ENCODE results near the gene DHX29. TPM values are rescaled to one million over a fixed set of nuclear protein-coding genes. Genes with fewer than 3 reads are reported as not detected.

DHX29 gene
- total RNA-seq (26.6 TPM), polyA plus RNA-seq (ENCODE audit: insufficient read depth in 1 of 8, insufficient read length in 8 of 8, low replicate concordance in 1 of 8) (10 to 100 TPM; 20.1 to 29.7 (median 26.0) TPM)
- long read RNA-seq, donor 1, result 0 reads
- long read RNA-seq, donor 2, result 0 reads
- long read RNA-seq, donor 3, full-length matches to known transcripts, result 1 of 67 reads
- long read RNA-seq, donor 3, partial matches to known transcripts, result 66 of 67 reads
- long read RNA-seq, donor 3, other reads (novel, unspliced or antisense), result 0 of 67 reads
- long read RNA-seq, donor 4, result 0 reads
- long read RNA-seq, donor 5, full-length matches to known transcripts, result 4 of 79 reads
- long read RNA-seq, donor 5, partial matches to known transcripts, result 75 of 79 reads
- long read RNA-seq, donor 5, other reads (novel, unspliced or antisense), result 0 of 79 reads
- long read RNA-seq, donor 6, full-length matches to known transcripts, result 2 of 29 reads
- long read RNA-seq, donor 6, partial matches to known transcripts, result 27 of 29 reads
- long read RNA-seq, donor 6, other reads (novel, unspliced or antisense), result 0 of 29 reads
- long read RNA-seq, donor 7, full-length matches to known transcripts, result 1 of 41 reads
- long read RNA-seq, donor 7, partial matches to known transcripts, result 40 of 41 reads
- long read RNA-seq, donor 7, other reads (novel, unspliced or antisense), result 0 of 41 reads
- long read RNA-seq, donor 8, partial matches to known transcripts, result 16 of 16 reads
- long read RNA-seq, donor 8, other reads (novel, unspliced or antisense), result 0 of 16 reads
- long read RNA-seq, donor 9, full-length matches to known transcripts, result 1 of 23 reads
- long read RNA-seq, donor 9, partial matches to known transcripts, result 22 of 23 reads
- long read RNA-seq, donor 9, other reads (novel, unspliced or antisense), result 0 of 23 reads
- long read RNA-seq, donor 10, full-length matches to known transcripts, result 1 of 27 reads
- long read RNA-seq, donor 10, partial matches to known transcripts, result 26 of 27 reads
- long read RNA-seq, donor 10, other reads (novel, unspliced or antisense), result 0 of 27 reads
- long read RNA-seq, donor 11, full-length matches to known transcripts, result 4 of 24 reads
- long read RNA-seq, donor 11, partial matches to known transcripts, result 20 of 24 reads
- long read RNA-seq, donor 11, other reads (novel, unspliced or antisense), result 0 of 24 reads

GRCh38 chr5:55307383-55308253, at the start of gene DHX29, which contains the start of gene MTREX:
DHX29 (minus strand) TSS chr5:55307694; CDS start chr5:55307573, 121 bp downstream.
MTREX (plus strand) TSS chr5:55307989; CDS start chr5:55308014, 25 bp downstream.
- H3K27ac ChIP-seq (ENCODE audit: low read length), result peak within 1 kb of the TSS; percentile 99

GRCh38 chr5:55356896-55357295, 49.4 kb upstream of the DHX29 start:
- Histone ChIP-seq H3K27ac (ENCODE audit: low read length) (no peak overlapping the region), H3K36me3 (ENCODE audit: control insufficient read depth, insufficient read depth, low read length) (peaks cover 45% of the 10 kb centered on the region), H3K9me3 (replicated peaks; ENCODE audit: control insufficient read depth, low read depth, low read length) (no peaks in the 10 kb centered on the region), H3K4me1 (ENCODE audit: control insufficient read depth, insufficient read depth, low read length) (no peaks in the 10 kb centered on the region), H3K27me3 (ENCODE audit: control insufficient read depth, insufficient read depth, low read length) (no peaks in the 10 kb centered on the region), H3K4me3 (ENCODE audit: low read length) (no peak overlapping the region)
- DNase-seq, result no peak
- 100% methylated on average over 3 of the region's 4 CpGs for WGBS (ENCODE audit: insufficient coverage)

More at GRCh38 chr5:55307383-55308253, at the start of gene DHX29, which contains the start of gene MTREX:
- Histone ChIP-seq H3K4me3 (ENCODE audit: low read length) (peak within 1 kb of the TSS; percentile 90), H3K4me1 (ENCODE audit: control insufficient read depth, insufficient read depth, low read length) (peaks cover 6% of the 10 kb centered on the region), H3K36me3 (ENCODE audit: control insufficient read depth, insufficient read depth, low read length) (no peaks in the 10 kb centered on the region), H3K9me3 (replicated peaks; ENCODE audit: control insufficient read depth, low read depth, low read length) (no peaks in the 10 kb centered on the region), H3K27me3 (ENCODE audit: control insufficient read depth, insufficient read depth, low read length) (no peaks in the 10 kb centered on the region)
- DNase-seq, result peak; percentile 98
- under 1% methylated on average over 55 of the region's 62 CpGs for WGBS (ENCODE audit: insufficient coverage)

- no peaks in the 10 kb centered on the region for H3K27me3 ChIP-seq (ENCODE audit: control insufficient read depth, insufficient read depth, low read length)
- peaks cover 2% of the 10 kb centered on the region for H3K9me3 ChIP-seq (replicated peaks; ENCODE audit: control insufficient read depth, low read depth, low read length)
- no peak overlapping the region for H3K27ac ChIP-seq (ENCODE audit: low read length)
- no peaks in the 10 kb centered on the region for H3K4me1 ChIP-seq (ENCODE audit: control insufficient read depth, insufficient read depth, low read length)
- no peak overlapping the region for H3K4me3 ChIP-seq (ENCODE audit: low read length)
- no peak for DNase-seq
- H3K36me3 ChIP-seq (ENCODE audit: control insufficient read depth, insufficient read depth, low read length), result peaks cover 47% of the 10 kb centered on the region
- no CpG with 5 or more reads among the region's 1 CpG for WGBS (ENCODE audit: insufficient coverage)
Observed at GRCh38 chr5:55350754-55351153, 43.3 kb upstream of the DHX29 start.

- H3K27me3 ChIP-seq (ENCODE audit: control insufficient read depth, insufficient read depth, low read length), result no peaks in the 10 kb centered on the region
- H3K9me3 ChIP-seq (replicated peaks; ENCODE audit: control insufficient read depth, low read depth, low read length), result peaks cover 3% of the 10 kb centered on the region
- WGBS (ENCODE audit: insufficient coverage), result no CpG with 5 or more reads among the region's 3 CpGs
- H3K27ac ChIP-seq (ENCODE audit: low read length), result no peak overlapping the region
- H3K36me3 ChIP-seq (ENCODE audit: control insufficient read depth, insufficient read depth, low read length), result peaks cover 29% of the 10 kb centered on the region
- H3K4me1 ChIP-seq (ENCODE audit: control insufficient read depth, insufficient read depth, low read length), result no peaks in the 10 kb centered on the region
- no peak overlapping the region for H3K4me3 ChIP-seq (ENCODE audit: low read length)
- no peak for DNase-seq
Observed at GRCh38 chr5:55347786-55348185, 40.3 kb upstream of the DHX29 start.

GRCh38 chr5:55345327-55345726, 37.8 kb upstream of the DHX29 start:
- Histone ChIP-seq H3K9me3 (replicated peaks; ENCODE audit: control insufficient read depth, low read depth, low read length) (peaks cover 3% of the 10 kb centered on the region), H3K4me3 (ENCODE audit: low read length) (no peak overlapping the region), H3K27me3 (ENCODE audit: control insufficient read depth, insufficient read depth, low read length) (no peaks in the 10 kb centered on the region), H3K36me3 (ENCODE audit: control insufficient read depth, insufficient read depth, low read length) (peaks cover 28% of the 10 kb centered on the region), H3K4me1 (ENCODE audit: control insufficient read depth, insufficient read depth, low read length) (no peaks in the 10 kb centered on the region), H3K27ac (ENCODE audit: low read length) (no peak overlapping the region)
- no CpG with 5 or more reads among the region's 4 CpGs for WGBS (ENCODE audit: insufficient coverage)
- no peak for DNase-seq

- peak; percentile 72 for DNase-seq
- peaks cover 3% of the 10 kb centered on the region for H3K9me3 ChIP-seq (replicated peaks; ENCODE audit: control insufficient read depth, low read depth, low read length)
- no peaks in the 10 kb centered on the region for H3K4me1 ChIP-seq (ENCODE audit: control insufficient read depth, insufficient read depth, low read length)
- no peaks in the 10 kb centered on the region for H3K27me3 ChIP-seq (ENCODE audit: control insufficient read depth, insufficient read depth, low read length)
- H3K36me3 ChIP-seq (ENCODE audit: control insufficient read depth, insufficient read depth, low read length), result peaks cover 23% of the 10 kb centered on the region
- no peak overlapping the region for H3K27ac ChIP-seq (ENCODE audit: low read length)
- no peak overlapping the region for H3K4me3 ChIP-seq (ENCODE audit: low read length)
- no CpG with 5 or more reads among the region's 2 CpGs for WGBS (ENCODE audit: insufficient coverage)
Observed at GRCh38 chr5:55344392-55344992, 37.0 kb upstream of the DHX29 start.

GRCh38 chr5:55343609-55344008, 36.1 kb upstream of the DHX29 start:
- H3K9me3 ChIP-seq (replicated peaks; ENCODE audit: control insufficient read depth, low read depth, low read length), result peaks cover 3% of the 10 kb centered on the region
- no peak for DNase-seq
- no peaks in the 10 kb centered on the region for H3K27me3 ChIP-seq (ENCODE audit: control insufficient read depth, insufficient read depth, low read length)
- no peak overlapping the region for H3K27ac ChIP-seq (ENCODE audit: low read length)
- H3K36me3 ChIP-seq (ENCODE audit: control insufficient read depth, insufficient read depth, low read length), result peaks cover 23% of the 10 kb centered on the region
- no CpG with 5 or more reads among the region's 1 CpG for WGBS (ENCODE audit: insufficient coverage)
- no peak overlapping the region for H3K4me3 ChIP-seq (ENCODE audit: low read length)
- H3K4me1 ChIP-seq (ENCODE audit: control insufficient read depth, insufficient read depth, low read length), result no peaks in the 10 kb centered on the region

- H3K9me3 ChIP-seq (replicated peaks; ENCODE audit: control insufficient read depth, low read depth, low read length), result peaks cover 3% of the 10 kb centered on the region
- no peak overlapping the region for H3K4me3 ChIP-seq (ENCODE audit: low read length)
- DNase-seq, result no peak
- no peaks in the 10 kb centered on the region for H3K27me3 ChIP-seq (ENCODE audit: control insufficient read depth, insufficient read depth, low read length)
- H3K4me1 ChIP-seq (ENCODE audit: control insufficient read depth, insufficient read depth, low read length), result no peaks in the 10 kb centered on the region
- H3K36me3 ChIP-seq (ENCODE audit: control insufficient read depth, insufficient read depth, low read length), result peaks cover 21% of the 10 kb centered on the region
- WGBS (ENCODE audit: insufficient coverage), result no CpG with 5 or more reads among the region's 4 CpGs
- no peak overlapping the region for H3K27ac ChIP-seq (ENCODE audit: low read length)
Observed at GRCh38 chr5:55343107-55343506, 35.6 kb upstream of the DHX29 start.

- no peaks in the 10 kb centered on the region for H3K9me3 ChIP-seq (replicated peaks; ENCODE audit: control insufficient read depth, low read depth, low read length)
- no peak overlapping the region for H3K27ac ChIP-seq (ENCODE audit: low read length)
- no peaks in the 10 kb centered on the region for H3K4me1 ChIP-seq (ENCODE audit: control insufficient read depth, insufficient read depth, low read length)
- no peak for DNase-seq
- WGBS (ENCODE audit: insufficient coverage), result no CpG with 5 or more reads among the region's 5 CpGs
- H3K4me3 ChIP-seq (ENCODE audit: low read length), result no peak overlapping the region
- H3K27me3 ChIP-seq (ENCODE audit: control insufficient read depth, insufficient read depth, low read length), result no peaks in the 10 kb centered on the region
- H3K36me3 ChIP-seq (ENCODE audit: control insufficient read depth, insufficient read depth, low read length), result peaks cover 6% of the 10 kb centered on the region
Observed at GRCh38 chr5:55338810-55339243, 31.3 kb upstream of the DHX29 start.

Data from muscle of leg (tissue), 16 donors.